B cell (primary cell): ENCODE results near the gene CBX7.

Source experiments
- CTCF ChIP-seq: fragments of 200-600 bp; IDR thresholded peaks from one replicate; pipeline ENCODE4 v1.8.0; 2022; ENCODE audit warnings: antibody characterized with exemption, mild to moderate bottlenecking
- EZH2 ChIP-seq: IDR thresholded peaks from 2 replicates; pipeline ENCODE4 v1.6.1; 2012; ENCODE audit warnings: borderline replicate concordance, low read depth, mild to moderate bottlenecking, moderate library complexity, low read length; ENCODE audit not compliant: insufficient read depth, poor library complexity, severe bottlenecking

GRCh38 chr22:39134366-39135091, 18.0 kb downstream of the CBX7 start:
- TF ChIP-seq CTCF = no peak
- TF ChIP-seq EZH2 = no peak
